Upper lobe of right lung (tissue), 1 donor: ENCODE results near the gene RGS6. TPM values are rescaled to one million over a fixed set of nuclear protein-coding genes. Genes with fewer than 3 reads are reported as not detected.

ENCODE experiments used
- ATAC-seq: fragments of 200-7000 bp; cut with Tn5 transposase; one replicate; pipeline ENCODE4 v1.9.1; 2020; ENCODE audit warnings: mild to moderate bottlenecking, moderate library complexity
- DNase-seq: peaks from one replicate; pipeline ENCODE4 v3.0.0-alpha.2; 2020
- H3K27ac ChIP-seq: fragments of 200-600 bp; one replicate; pipeline ENCODE4 v1.8.0; 2022
- H3K27me3 ChIP-seq: fragments of 200-600 bp; one replicate; pipeline ENCODE4 v1.8.0; 2022; ENCODE audit warnings: mild to moderate bottlenecking
- H3K36me3 ChIP-seq: fragments of 200-600 bp; one replicate; pipeline ENCODE4 v1.8.0; 2022
- H3K4me1 ChIP-seq: fragments of 200-600 bp; one replicate; pipeline ENCODE4 v1.8.0; 2022
- H3K4me3 ChIP-seq: fragments of 200-600 bp; one replicate; pipeline ENCODE4 v1.8.0; 2022; ENCODE audit warnings: mild to moderate bottlenecking
- H3K9me3 ChIP-seq: fragments of 200-600 bp; one replicate; pipeline ENCODE4 v1.8.0; 2022
- intact Hi-C: fragments of 100-400 bp; cut with DNase I; formaldehyde crosslinking; loops from one replicate; pipeline ENCODE4 v1.11.0; 2022
- total RNA-seq: library from RNA; stranded (reverse); fragmentation: NEBNext Ultra II Directional; extraction: Animal tissue kit (Norgen Biotek cat#: 25700); gene quantifications from one replicate; pipeline ENCODE4 v1.2.1, GENCODE V29; 2021
- TF ChIP-seq, protein P1 (sequence below): fragments of 200-600 bp; IDR thresholded peaks from one replicate; pipeline ENCODE4 v1.8.0; 2022; ENCODE audit warnings: antibody characterized with exemption
- donor health status: DM: no; HTN: yes; CAD: no; lungs with severe emphysema.

Gene RGS6
- total RNA-seq, 1 donor from 2014 or later: 2.6 TPM

DNA sequence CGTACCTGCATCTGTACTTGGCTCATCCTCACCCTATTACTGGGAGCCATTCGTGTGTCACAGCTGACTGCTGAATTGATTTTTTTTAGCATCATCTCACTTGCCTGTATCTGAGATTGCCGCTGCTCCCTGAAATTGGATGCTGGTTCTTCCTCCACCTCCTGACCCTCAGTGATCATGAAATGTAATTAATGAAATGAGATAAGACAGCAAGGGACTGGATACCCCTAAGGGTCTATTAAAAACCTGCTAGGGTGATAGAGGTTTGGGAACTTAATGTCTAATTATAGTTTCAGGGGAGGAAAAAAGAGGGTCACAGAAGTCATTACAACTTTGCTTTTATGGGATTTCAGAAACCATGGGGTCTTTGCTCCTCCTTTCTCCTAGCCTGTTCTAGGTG is 551.1 kb downstream of the RGS6 start:
- no peaks in the 10 kb centered on the region for H3K27me3 ChIP-seq
- intact Hi-C loops: no loop called here
- no peaks in the 10 kb centered on the region for H3K9me3 ChIP-seq
- TF ChIP-seq, protein P1, sequence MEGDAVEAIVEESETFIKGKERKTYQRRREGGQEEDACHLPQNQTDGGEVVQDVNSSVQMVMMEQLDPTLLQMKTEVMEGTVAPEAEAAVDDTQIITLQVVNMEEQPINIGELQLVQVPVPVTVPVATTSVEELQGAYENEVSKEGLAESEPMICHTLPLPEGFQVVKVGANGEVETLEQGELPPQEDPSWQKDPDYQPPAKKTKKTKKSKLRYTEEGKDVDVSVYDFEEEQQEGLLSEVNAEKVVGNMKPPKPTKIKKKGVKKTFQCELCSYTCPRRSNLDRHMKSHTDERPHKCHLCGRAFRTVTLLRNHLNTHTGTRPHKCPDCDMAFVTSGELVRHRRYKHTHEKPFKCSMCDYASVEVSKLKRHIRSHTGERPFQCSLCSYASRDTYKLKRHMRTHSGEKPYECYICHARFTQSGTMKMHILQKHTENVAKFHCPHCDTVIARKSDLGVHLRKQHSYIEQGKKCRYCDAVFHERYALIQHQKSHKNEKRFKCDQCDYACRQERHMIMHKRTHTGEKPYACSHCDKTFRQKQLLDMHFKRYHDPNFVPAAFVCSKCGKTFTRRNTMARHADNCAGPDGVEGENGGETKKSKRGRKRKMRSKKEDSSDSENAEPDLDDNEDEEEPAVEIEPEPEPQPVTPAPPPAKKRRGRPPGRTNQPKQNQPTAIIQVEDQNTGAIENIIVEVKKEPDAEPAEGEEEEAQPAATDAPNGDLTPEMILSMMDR: no peak
- no peak for ATAC-seq
- no peak overlapping the region for H3K4me3 ChIP-seq
- H3K4me1 ChIP-seq: no peaks in the 10 kb centered on the region
- H3K36me3 ChIP-seq: no peaks in the 10 kb centered on the region
- H3K27ac ChIP-seq: no peak overlapping the region
- no peak for DNase-seq

DNA sequence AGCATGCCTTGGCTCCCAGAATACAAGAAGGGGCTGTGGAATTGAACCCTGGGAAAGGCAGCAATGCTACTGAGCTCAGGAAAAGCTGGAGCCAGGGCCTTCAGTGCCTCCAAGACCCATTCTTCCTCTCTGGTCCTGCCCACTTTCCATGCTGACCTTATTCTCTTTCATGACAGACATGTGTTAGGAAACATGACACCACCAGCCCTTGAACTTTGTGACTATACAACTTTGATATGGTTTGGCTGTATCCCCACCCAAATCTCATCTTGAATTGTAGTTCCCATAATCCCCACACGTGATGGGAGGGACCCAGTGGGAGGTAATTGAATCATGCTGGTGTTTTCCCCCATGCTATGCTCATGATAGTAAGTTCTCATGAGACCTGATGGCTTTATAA is 553.5 kb downstream of the RGS6 start:
- DNase-seq: no peak
- Histone ChIP-seq H3K36me3 (no peaks in the 10 kb centered on the region), H3K27ac (no peak overlapping the region), H3K4me3 (no peak overlapping the region), H3K4me1 (no peaks in the 10 kb centered on the region), H3K9me3 (no peaks in the 10 kb centered on the region), H3K27me3 (no peaks in the 10 kb centered on the region)
- intact Hi-C loops: no loop called here
- TF ChIP-seq, protein P1: no peak
- no peak for ATAC-seq

DNA sequence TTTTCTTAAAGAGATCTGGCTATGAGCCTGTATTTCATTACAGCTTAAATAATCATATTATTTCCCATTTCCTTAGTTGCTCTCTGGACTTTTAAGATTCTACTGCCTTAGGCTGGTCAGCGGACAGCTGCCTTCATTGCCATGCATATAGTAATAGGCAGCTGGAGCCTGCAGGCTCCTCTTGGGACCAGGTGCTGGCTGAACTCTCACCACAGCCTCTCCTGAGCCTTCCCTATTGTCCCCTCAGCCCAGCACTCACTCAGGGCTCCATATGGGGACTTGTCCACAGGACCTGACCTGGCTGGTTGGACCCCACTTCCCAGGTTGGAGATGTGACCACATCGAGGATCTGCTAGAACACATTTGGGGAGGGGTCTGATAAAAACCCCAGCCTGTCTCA is 556.3 kb downstream of the RGS6 start:
- H3K27me3 ChIP-seq: no peaks in the 10 kb centered on the region
- TF ChIP-seq, protein P1: no peak
- intact Hi-C loops: no loop called here
- ATAC-seq (no peak), DNase-seq (no peak)
- no peaks in the 10 kb centered on the region for H3K9me3 ChIP-seq
- no peaks in the 10 kb centered on the region for H3K36me3 ChIP-seq
- H3K4me1 ChIP-seq: no peaks in the 10 kb centered on the region
- no peak overlapping the region for H3K27ac ChIP-seq
- H3K4me3 ChIP-seq: no peak overlapping the region

DNA sequence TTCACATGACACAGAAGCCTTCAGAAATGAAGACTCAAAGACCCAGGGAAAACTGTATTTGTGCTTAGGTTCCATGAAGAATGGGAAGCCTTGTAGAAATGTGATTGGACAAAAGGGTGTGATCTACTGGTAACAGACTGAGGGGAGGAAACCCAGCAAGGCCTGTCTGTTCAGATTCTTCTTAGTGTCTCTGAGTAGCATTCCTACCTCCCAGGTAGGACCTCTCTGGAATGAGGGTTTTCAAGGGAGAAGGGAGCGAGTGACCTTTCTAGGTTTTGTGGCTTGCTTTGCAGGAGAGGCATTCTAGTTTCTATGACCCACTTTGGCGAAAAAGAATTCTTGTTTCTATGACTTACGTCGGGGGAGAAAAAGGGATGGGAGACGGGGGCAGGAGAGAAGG is 560.0 kb downstream of the RGS6 start:
- Histone ChIP-seq H3K27me3 (no peaks in the 10 kb centered on the region), H3K4me3 (no peak overlapping the region), H3K4me1 (no peaks in the 10 kb centered on the region), H3K9me3 (no peaks in the 10 kb centered on the region), H3K36me3 (no peaks in the 10 kb centered on the region), H3K27ac (no peak overlapping the region)
- intact Hi-C loops: no loop called here
- DNase-seq (no peak), ATAC-seq (no peak)
- TF ChIP-seq, protein P1: no peak

DNA sequence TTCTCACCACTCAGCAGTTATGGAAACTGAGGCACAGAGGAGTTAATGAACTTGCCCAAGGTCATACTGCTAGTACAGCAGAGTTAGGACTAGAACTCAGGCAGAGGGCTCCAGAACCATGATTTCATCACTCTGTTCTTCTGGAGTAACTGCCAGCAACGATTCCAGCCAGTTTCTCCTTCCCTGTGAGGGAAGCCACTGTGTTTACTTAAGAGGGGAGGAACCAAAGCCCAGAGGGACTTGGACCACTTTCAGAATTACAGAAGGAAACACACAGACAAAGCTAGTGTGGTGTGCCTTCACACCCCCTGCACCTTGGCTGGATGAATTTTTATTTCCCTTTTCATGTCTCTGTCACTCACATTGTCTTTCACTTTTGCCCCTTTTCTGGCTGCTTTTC is 563.4 kb downstream of the RGS6 start:
- Histone ChIP-seq H3K27ac (no peak overlapping the region), H3K36me3 (no peaks in the 10 kb centered on the region), H3K9me3 (no peaks in the 10 kb centered on the region), H3K4me3 (no peak overlapping the region), H3K4me1 (no peaks in the 10 kb centered on the region), H3K27me3 (no peaks in the 10 kb centered on the region)
- TF ChIP-seq, protein P1: no peak
- intact Hi-C loops: no loop called here
- no peak for DNase-seq
- no peak for ATAC-seq

DNA sequence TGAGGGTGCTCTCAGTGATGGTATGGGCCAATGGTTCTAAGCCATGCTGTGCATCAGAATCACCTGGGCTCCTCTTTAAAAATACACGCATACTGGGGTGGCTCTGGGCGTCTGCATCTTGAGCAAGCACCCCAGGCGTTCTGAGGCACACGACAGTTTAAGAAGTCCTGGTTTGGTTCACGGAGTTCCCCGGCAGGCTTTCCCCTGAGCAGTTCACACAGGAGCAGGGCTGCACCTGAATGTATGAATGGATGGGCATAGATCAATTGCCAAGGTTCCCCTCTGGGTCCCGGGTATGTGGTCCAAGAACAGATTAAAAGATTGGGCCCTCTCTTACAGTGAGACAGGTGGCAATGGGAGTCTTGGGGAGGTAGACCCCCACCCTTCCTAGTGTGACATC is 566.4 kb downstream of the RGS6 start:
- Histone ChIP-seq H3K27ac (no peak overlapping the region), H3K4me1 (no peaks in the 10 kb centered on the region), H3K27me3 (no peaks in the 10 kb centered on the region), H3K36me3 (no peaks in the 10 kb centered on the region), H3K9me3 (no peaks in the 10 kb centered on the region), H3K4me3 (no peak overlapping the region)
- DNase-seq (no peak), ATAC-seq (no peak)
- intact Hi-C loops: no loop called here
- TF ChIP-seq, protein P1: no peak
